GM21717 (cell line): ENCODE data around the gene PGF.

Experiments used
- ATAC-seq: cut with Tn5 transposase; IDR thresholded peaks from one replicate; pipeline ENCODE4 v1.9.1; 2021; ENCODE audit warnings: mild to moderate bottlenecking, moderate library complexity; ENCODE audit not compliant: unreplicated experiment

PGF gene

GRCh38 chr14:74979029-74979428 lies 23.6 kb upstream of the PGF start:
- ATAC-seq = no peak

- ATAC-seq = no peak
Measured at GRCh38 chr14:74978416-74978947, 23.1 kb upstream of the PGF start.

GRCh38 chr14:74977901-74978385 lies 22.5 kb upstream of the PGF start:
- ATAC-seq = no peak

GRCh38 chr14:74977164-74977900 lies 21.9 kb upstream of the PGF start:
- no peak for ATAC-seq

GRCh38 chr14:74976264-74977113 lies 21.1 kb upstream of the PGF start:
- no peak for ATAC-seq

- no peak for ATAC-seq
Measured at GRCh38 chr14:74975059-74975810, 19.8 kb upstream of the PGF start.

GRCh38 chr14:74974364-74975058 lies 19.1 kb upstream of the PGF start:
- no peak for ATAC-seq

GRCh38 chr14:74973905-74974363 lies 18.5 kb upstream of the PGF start:
- ATAC-seq = no peak

- ATAC-seq = no peak
Measured at GRCh38 chr14:74973003-74973653, 17.7 kb upstream of the PGF start.

GRCh38 chr14:74968811-74969210 lies 13.4 kb upstream of the PGF start:
- ATAC-seq = no peak

- ATAC-seq = no peak
Measured at GRCh38 chr14:74965486-74966153, 10.2 kb upstream of the PGF start.

GRCh38 chr14:74964787-74965485 lies 9.5 kb upstream of the PGF start:
- ATAC-seq = no peak

- ATAC-seq = no peak
Measured at GRCh38 chr14:74963705-74964271, 8.4 kb upstream of the PGF start.

GRCh38 chr14:74963178-74963704 lies 7.8 kb upstream of the PGF start:
- ATAC-seq = no peak

- ATAC-seq = no peak
Measured at GRCh38 chr14:74962493-74962892, 7.1 kb upstream of the PGF start.

- ATAC-seq = no peak
Measured at GRCh38 chr14:74962046-74962445, 6.6 kb upstream of the PGF start.

- no peak for ATAC-seq
Measured at GRCh38 chr14:74961238-74961911, 6.0 kb upstream of the PGF start.

GRCh38 chr14:74960736-74961135 lies 5.3 kb upstream of the PGF start:
- no peak for ATAC-seq
